K562 (cell line): ENCODE results near the gene ACOX1.

Experiments used
- SMAD1 ChIP-seq: fragments of 150-350 bp; IDR thresholded peaks from 2 replicates; pipeline ENCODE4 v1.6.1; 2014; ENCODE audit warnings: low read length, low read depth; ENCODE audit not compliant: partially characterized antibody
- SPI1 ChIP-seq: IDR thresholded peaks from 2 replicates; pipeline ENCODE4 v1.6.1; 2011; ENCODE audit warnings: low read depth, low read length, control low read depth, borderline replicate concordance

GRCh38 chr17:76022973-76023899 is 44.3 kb upstream of the ACOX1 start:
- TF ChIP-seq SMAD1 (no peak), SPI1 (no peak)
